ENCODE measurements around the gene NFKBIB. TPM values are rescaled to one million over a fixed set of nuclear protein-coding genes. Genes with fewer than 3 reads are reported as not detected.

Gene NFKBIB
- total and polyA plus RNA-seq, 2 of the 13 experiments (the other 11 are each of a cell fraction or from before 2014, with no cell fraction given), result 8.6 to 14.9 TPM

DNA sequence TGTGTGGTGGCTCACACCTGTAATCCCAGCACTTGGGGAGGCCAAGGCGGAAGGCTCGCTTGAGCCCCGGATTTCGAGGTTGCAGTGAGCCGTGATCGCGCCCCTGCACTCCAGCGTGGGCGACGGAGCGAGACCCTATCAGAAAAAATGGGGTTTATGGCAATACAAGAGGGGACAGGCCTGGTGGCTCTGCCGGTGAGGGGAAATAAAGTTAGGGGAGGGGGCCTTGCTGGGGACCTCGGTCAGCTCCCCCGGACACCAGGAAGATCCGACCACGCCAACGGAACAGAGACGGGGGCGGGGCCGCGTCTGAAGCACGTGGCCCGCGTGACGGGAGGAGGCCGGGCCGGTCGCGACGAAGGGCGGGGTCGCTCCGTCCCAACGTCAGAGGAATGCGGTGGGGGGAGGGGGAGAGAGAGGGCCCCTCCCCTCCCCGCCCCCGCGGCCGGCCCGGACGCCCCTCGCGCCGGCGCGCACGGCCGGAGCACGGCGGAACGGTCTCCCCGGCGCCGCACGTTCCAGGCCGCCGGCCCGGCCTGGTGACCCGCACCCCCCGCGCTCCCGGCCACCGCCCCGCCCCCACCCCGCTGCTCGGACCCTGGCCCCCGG, 48.0 kb upstream of the NFKBIB start (continued):
- TF ChIP-seq ZNF607 (CRISPR knock-in tag; IDR thresholded peaks at IDR 0.05; ENCODE audit: borderline replicate concordance) (peak; percentile 76; the same call in 1 of the 2 replicates), MIER2 (CRISPR knock-in tag; IDR thresholded peaks at IDR 0.05) (no peak), TEAD2 (CRISPR knock-in tag; IDR thresholded peaks at IDR 0.05) (0 out of 2 replicates have a peak, but pooled peaks have one; percentile 30), ZNF121 (CRISPR knock-in tag; IDR thresholded peaks at IDR 0.05) (no peak), CREB1 (IDR thresholded peaks at IDR 0.05) (peak; percentile 83), CREB1 (CRISPR knock-in tag; IDR thresholded peaks at IDR 0.05) (peak; percentile 56; the same call in 1 of the 2 replicates), POLR2G (IDR thresholded peaks at IDR 0.05; ENCODE audit: low read depth, low read length) (peak; percentile 68), HNRNPK (IDR thresholded peaks at IDR 0.05; ENCODE audit: low read depth, low read length, poor library complexity, severe bottlenecking) (peak; percentile 89), ZNF33B (CRISPR knock-in tag; IDR thresholded peaks at IDR 0.05) (no peak), U2AF1 (optimal IDR thresholded peaks at IDR 0.05; ENCODE audit: low read depth, low read length) (no peak), REPIN1 (CRISPR knock-in tag; IDR thresholded peaks at IDR 0.05; ENCODE audit: borderline replicate concordance, low read depth) (no peak), ZNF841 (CRISPR knock-in tag; IDR thresholded peaks at IDR 0.05; ENCODE audit: borderline replicate concordance) (no peak), ZNF292 (CRISPR knock-in tag; IDR thresholded peaks at IDR 0.05; ENCODE audit: borderline replicate concordance, low read depth) (no peak), ZNF547 (CRISPR knock-in tag; IDR thresholded peaks at IDR 0.05) (no peak), DNMT3B (CRISPR knock-in tag; conservative IDR thresholded peaks at IDR 0.05) (no peak), ZNF383 (CRISPR knock-in tag; IDR thresholded peaks at IDR 0.05; ENCODE audit: borderline replicate concordance) (no peak), CREM (IDR thresholded peaks at IDR 0.05) (peak; percentile 30; the same call in 1 of the 2 replicates), CREM (CRISPR knock-in tag; IDR thresholded peaks at IDR 0.05) (no peak), ZNF790 (CRISPR knock-in tag; IDR thresholded peaks at IDR 0.05; ENCODE audit: borderline replicate concordance) (no peak; the same call in 1 of the 2 replicates), SALL2 (CRISPR knock-in tag; IDR thresholded peaks at IDR 0.05) (no peak), MAFK (conservative IDR thresholded peaks at IDR 0.05 in 1 of 2, IDR thresholded peaks at IDR 0.05 in 1 of 2; ENCODE audit: low read length in 2 of 2) (no peak), MAFF (IDR thresholded peaks at IDR 0.05; ENCODE audit: low read depth, low read length) (no peak), ZNF709 (CRISPR knock-in tag; IDR thresholded peaks at IDR 0.05) (no peak; the same call in 1 of the 2 replicates)
- TF ChIP-seq, protein P1, sequence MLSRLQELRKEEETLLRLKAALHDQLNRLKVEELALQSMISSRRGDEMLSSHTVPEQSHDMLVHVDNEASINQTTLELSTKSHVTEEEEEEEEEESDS (CRISPR knock-in tag; IDR thresholded peaks at IDR 0.05; ENCODE audit: borderline replicate concordance), result no peak
- TF ChIP-seq, protein P2, sequence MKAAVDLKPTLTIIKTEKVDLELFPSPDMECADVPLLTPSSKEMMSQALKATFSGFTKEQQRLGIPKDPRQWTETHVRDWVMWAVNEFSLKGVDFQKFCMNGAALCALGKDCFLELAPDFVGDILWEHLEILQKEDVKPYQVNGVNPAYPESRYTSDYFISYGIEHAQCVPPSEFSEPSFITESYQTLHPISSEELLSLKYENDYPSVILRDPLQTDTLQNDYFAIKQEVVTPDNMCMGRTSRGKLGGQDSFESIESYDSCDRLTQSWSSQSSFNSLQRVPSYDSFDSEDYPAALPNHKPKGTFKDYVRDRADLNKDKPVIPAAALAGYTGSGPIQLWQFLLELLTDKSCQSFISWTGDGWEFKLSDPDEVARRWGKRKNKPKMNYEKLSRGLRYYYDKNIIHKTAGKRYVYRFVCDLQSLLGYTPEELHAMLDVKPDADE (CRISPR knock-in tag; IDR thresholded peaks at IDR 0.05), result no peak
- TF ChIP-seq, protein P3, sequence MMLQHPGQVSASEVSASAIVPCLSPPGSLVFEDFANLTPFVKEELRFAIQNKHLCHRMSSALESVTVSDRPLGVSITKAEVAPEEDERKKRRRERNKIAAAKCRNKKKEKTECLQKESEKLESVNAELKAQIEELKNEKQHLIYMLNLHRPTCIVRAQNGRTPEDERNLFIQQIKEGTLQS (CRISPR knock-in tag; IDR thresholded peaks at IDR 0.05), result no peak; the same call in 1 of the 2 replicates
- TF ChIP-seq, protein P4, sequence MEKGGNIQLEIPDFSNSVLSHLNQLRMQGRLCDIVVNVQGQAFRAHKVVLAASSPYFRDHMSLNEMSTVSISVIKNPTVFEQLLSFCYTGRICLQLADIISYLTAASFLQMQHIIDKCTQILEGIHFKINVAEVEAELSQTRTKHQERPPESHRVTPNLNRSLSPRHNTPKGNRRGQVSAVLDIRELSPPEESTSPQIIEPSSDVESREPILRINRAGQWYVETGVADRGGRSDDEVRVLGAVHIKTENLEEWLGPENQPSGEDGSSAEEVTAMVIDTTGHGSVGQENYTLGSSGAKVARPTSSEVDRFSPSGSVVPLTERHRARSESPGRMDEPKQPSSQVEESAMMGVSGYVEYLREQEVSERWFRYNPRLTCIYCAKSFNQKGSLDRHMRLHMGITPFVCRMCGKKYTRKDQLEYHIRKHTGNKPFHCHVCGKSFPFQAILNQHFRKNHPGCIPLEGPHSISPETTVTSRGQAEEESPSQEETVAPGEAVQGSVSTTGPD (CRISPR knock-in tag; IDR thresholded peaks at IDR 0.05), result no peak
- TF ChIP-seq, protein P5, sequence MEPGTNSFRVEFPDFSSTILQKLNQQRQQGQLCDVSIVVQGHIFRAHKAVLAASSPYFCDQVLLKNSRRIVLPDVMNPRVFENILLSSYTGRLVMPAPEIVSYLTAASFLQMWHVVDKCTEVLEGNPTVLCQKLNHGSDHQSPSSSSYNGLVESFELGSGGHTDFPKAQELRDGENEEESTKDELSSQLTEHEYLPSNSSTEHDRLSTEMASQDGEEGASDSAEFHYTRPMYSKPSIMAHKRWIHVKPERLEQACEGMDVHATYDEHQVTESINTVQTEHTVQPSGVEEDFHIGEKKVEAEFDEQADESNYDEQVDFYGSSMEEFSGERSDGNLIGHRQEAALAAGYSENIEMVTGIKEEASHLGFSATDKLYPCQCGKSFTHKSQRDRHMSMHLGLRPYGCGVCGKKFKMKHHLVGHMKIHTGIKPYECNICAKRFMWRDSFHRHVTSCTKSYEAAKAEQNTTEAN (CRISPR knock-in tag; conservative IDR thresholded peaks at IDR 0.05), result no peak
